Thoracic aorta (tissue), 2 donors: ENCODE measurements around the gene PRPS1. TPM values are rescaled to one million over a fixed set of nuclear protein-coding genes. Genes with fewer than 3 reads are reported as not detected.

Experiments used
- ATAC-seq: fragments of 150-250 bp; one replicate; pipeline ENCODE4 v1.8.0; 2017; ENCODE audit warnings: low read depth; ENCODE audit not compliant: insufficient number of reproducible peaks, low FRiP score
- DNase-seq: peaks from one replicate; pipeline ENCODE4 v3.0.0-alpha.2; 2020; ENCODE audit warnings: low spot score
- H3K27ac ChIP-seq, 2 donors: fragments of 200-600 bp; sonication (generic); 1 replicate in 1 of 2; 2 replicates in 1 of 2; pipeline ENCODE4 v1.5.1; 2016; ENCODE audit warnings: mild to moderate bottlenecking in 2 of 2, moderate library complexity in 2 of 2
- H3K27me3 ChIP-seq: fragments of 200-600 bp; sonication (generic); replicated peaks from 2 replicates; pipeline ENCODE4 v1.6.0; 2016; ENCODE audit warnings: mild to moderate bottlenecking; ENCODE audit not compliant: insufficient read depth
- H3K36me3 ChIP-seq: fragments of 200-600 bp; sonication (generic); one replicate; pipeline ENCODE4 v1.5.1; 2016
- H3K4me1 ChIP-seq, 2 donors: fragments of 200-600 bp; sonication (generic); 1 replicate in 1 of 2; 2 replicates in 1 of 2; pipeline versions ENCODE4 v1.5.1 to v1.6.0; 2016; ENCODE audit warnings: low read depth in 2 of 2, mild to moderate bottlenecking in 1 of 2; ENCODE audit not compliant: control insufficient read depth in 1 of 2
- H3K4me3 ChIP-seq: fragments of 200-600 bp; sonication (generic); 2 replicates; pipeline ENCODE4 v1.5.1; 2016; ENCODE audit warnings: mild to moderate bottlenecking
- H3K9me3 ChIP-seq: fragments of 200-600 bp; sonication (generic); 2 replicates; pipeline ENCODE4 v1.5.1; 2016
- total RNA-seq, 2 donors: library from RNA; depleted of rRNA; stranded (reverse); fragments of >200 nt; gene quantifications; one replicate each; pipeline versions ENCODE4 v1.1.0 to v1.2.3, GENCODE V29; 2016
- TF ChIP-seq, protein P1 (sequence below): fragments of 200-600 bp; sonication (generic); IDR thresholded peaks from one replicate; pipeline ENCODE4 v1.5.1; 2019; ENCODE audit warnings: antibody characterized with exemption

Gene PRPS1
- total RNA-seq, 2 donors from 2014 or later = 31.7 to 34.0 TPM

DNA sequence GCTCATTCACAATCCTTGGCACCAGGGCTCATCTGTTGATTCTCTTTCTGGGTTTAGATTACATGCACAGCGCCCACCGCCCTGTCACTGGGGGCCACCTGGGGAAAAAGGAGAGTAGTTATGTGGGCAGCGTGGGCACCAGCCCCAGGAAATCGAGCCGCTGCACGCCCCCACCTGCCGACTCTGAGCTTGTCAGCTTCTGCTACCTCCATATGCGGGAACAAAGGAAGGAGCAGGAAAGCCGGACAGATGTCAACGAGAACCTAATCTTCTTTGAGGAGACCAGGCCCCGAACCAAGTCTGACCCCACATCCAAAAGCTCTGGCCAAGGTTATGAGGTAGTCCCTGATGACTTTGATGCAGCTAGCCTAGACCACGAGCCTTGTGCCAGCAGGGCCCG is 31.0 kb upstream of the PRPS1 start:
- no peak for ATAC-seq
- Histone ChIP-seq H3K27me3 (no peaks in the 10 kb centered on the region), H3K9me3 (no peaks in the 10 kb centered on the region), H3K4me3 (no peak overlapping the region), H3K36me3 (no peaks in the 10 kb centered on the region), H3K4me1 (no peaks in the 10 kb centered on the region), H3K27ac (no peak overlapping the region)
- DNase-seq = no peak
- TF ChIP-seq, protein P1, sequence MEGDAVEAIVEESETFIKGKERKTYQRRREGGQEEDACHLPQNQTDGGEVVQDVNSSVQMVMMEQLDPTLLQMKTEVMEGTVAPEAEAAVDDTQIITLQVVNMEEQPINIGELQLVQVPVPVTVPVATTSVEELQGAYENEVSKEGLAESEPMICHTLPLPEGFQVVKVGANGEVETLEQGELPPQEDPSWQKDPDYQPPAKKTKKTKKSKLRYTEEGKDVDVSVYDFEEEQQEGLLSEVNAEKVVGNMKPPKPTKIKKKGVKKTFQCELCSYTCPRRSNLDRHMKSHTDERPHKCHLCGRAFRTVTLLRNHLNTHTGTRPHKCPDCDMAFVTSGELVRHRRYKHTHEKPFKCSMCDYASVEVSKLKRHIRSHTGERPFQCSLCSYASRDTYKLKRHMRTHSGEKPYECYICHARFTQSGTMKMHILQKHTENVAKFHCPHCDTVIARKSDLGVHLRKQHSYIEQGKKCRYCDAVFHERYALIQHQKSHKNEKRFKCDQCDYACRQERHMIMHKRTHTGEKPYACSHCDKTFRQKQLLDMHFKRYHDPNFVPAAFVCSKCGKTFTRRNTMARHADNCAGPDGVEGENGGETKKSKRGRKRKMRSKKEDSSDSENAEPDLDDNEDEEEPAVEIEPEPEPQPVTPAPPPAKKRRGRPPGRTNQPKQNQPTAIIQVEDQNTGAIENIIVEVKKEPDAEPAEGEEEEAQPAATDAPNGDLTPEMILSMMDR = no peak

DNA sequence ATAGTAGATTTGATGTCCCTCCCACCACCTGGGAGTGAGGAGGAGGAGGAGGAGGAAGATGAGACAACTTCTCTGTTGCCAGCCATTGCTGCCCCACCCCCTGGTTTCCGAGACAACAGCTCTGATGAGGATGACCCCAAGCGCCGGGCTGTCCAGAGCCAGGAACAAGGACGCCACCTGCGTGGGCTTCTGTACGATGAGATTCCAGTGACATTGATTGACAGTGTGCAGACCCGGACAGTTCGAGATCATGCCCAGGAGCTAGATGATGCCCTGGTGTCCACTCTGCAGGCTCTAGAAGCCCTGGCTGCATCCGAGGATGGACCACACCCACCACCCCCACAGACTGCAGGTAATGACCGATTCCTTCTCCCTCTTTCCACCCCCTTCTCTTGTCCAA is 30.5 kb upstream of the PRPS1 start:
- H3K27ac ChIP-seq = no peak overlapping the region
- no peaks in the 10 kb centered on the region for H3K27me3 ChIP-seq
- DNase-seq = no peak
- H3K9me3 ChIP-seq = no peaks in the 10 kb centered on the region
- TF ChIP-seq, protein P1 = no peak
- ATAC-seq = no peak
- H3K36me3 ChIP-seq = no peaks in the 10 kb centered on the region
- H3K4me3 ChIP-seq = no peak overlapping the region
- H3K4me1 ChIP-seq = no peaks in the 10 kb centered on the region

DNA sequence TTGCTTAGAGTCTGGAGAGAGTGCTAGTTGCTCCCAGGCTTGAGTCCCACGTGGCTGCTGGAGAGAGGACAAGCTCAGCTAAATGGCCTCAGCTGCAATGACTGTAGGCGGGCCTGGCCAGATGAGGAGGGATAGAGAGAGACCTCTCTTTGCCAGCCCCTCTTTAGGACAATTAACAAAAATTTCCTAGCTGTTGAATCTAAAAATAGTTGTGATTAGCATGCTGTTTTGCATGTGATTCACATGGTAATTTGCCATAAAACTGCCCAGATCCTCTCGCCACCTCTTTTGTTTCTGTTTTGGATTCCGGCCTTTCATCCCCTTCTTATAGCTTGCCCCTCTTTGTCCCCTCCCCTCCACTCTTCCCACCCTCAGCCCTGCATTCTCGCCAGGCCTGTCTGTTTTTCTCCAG is 28.9 kb upstream of the PRPS1 start:
- H3K36me3 ChIP-seq = no peaks in the 10 kb centered on the region
- H3K4me1 ChIP-seq = no peaks in the 10 kb centered on the region
- TF ChIP-seq, protein P1 = no peak
- ATAC-seq (no peak), DNase-seq (no peak)
- no peak overlapping the region for H3K27ac ChIP-seq
- H3K27me3 ChIP-seq = no peaks in the 10 kb centered on the region
- H3K4me3 ChIP-seq = no peak overlapping the region
- H3K9me3 ChIP-seq = no peaks in the 10 kb centered on the region

DNA sequence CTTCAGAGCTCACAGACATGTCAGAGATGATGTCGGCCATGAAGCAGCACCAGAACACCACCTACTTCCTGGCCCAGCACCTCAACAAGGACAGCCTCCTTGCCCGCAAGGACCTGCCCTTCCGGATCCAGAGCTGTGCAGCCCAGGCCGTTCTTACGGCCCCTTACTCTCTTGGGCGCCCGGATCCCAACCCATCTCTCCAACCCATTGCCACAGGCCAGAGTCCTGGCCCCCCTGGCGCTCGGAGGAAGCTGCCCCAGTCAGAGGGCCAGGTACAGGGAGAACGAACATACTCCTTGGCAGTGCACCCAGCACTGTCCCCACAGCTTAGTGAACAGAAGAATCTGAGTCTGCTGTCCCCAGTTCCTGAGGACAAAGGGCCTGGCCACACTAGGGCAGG is 27.9 kb upstream of the PRPS1 start:
- Histone ChIP-seq H3K9me3 (no peaks in the 10 kb centered on the region), H3K4me3 (no peak overlapping the region), H3K36me3 (no peaks in the 10 kb centered on the region), H3K27me3 (no peaks in the 10 kb centered on the region), H3K27ac (no peak overlapping the region), H3K4me1 (no peaks in the 10 kb centered on the region)
- TF ChIP-seq, protein P1 = no peak
- ATAC-seq = no peak
- no peak for DNase-seq

DNA sequence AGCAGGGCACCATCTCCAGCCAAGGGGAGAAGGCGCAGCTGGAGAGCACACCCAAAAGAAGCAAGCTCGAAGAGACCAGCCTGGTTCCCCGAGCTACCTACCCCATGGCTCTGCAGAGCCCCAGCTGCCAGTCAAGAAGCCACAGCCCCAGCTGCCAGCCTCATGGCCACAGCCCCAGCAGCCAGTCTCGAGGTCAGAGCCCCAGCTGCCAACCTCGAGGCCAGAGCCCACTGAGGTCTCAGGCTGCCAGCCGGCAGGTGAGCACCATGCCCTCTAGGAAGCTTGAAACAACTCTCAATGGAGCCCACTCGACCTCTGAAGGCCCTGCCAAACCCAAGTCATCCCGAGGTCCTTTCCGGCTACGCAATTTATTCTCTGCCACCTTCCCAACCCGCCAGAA is 27.0 kb upstream of the PRPS1 start:
- ATAC-seq = no peak
- Histone ChIP-seq H3K9me3 (no peaks in the 10 kb centered on the region), H3K4me3 (no peak overlapping the region)

More for the DNA sequence above, 27.0 kb upstream of the PRPS1 start:
- DNase-seq = no peak
- H3K4me1 ChIP-seq = no peaks in the 10 kb centered on the region
- no peaks in the 10 kb centered on the region for H3K36me3 ChIP-seq
- no peak overlapping the region for H3K27ac ChIP-seq
- no peaks in the 10 kb centered on the region for H3K27me3 ChIP-seq
- TF ChIP-seq, protein P1 = no peak
